Stimulated activated CD4-positive, alpha-beta T cell treated with anti-CD3 and anti-CD28 coated beads, Interleukin-4, amount 100 ng/mL, for 48 hours (primary cell): ENCODE measurements around the gene IVD.

Experiments
- DNase-seq, 2 donors: peaks; one replicate each; pipeline ENCODE4 v3.0.0-alpha.2; 2020; ENCODE audit warnings: low read depth in 2 of 2

IVD gene

GRCh38 chr15:40405501-40406381 is at the start of gene IVD:
Gene IVD, plus strand, starts transcription at chr15:40405795. Its CDS starts 33 bp downstream, at chr15:40405828.
- DNase-seq = peak; percentile 84 to 91

GRCh38 chr15:40355976-40356585 is 49.5 kb upstream of the IVD start:
- no peak for DNase-seq

GRCh38 chr15:40357246-40357645 is 48.3 kb upstream of the IVD start:
- no peak for DNase-seq

- peak; percentile 88 to 89 for DNase-seq
Observed at GRCh38 chr15:40357723-40358470, 47.7 kb upstream of the IVD start, which contains the start of gene DISP2. Gene DISP2, plus strand, starts transcription at chr15:40358219. Its CDS starts 103 bp downstream, at chr15:40358322.

- no peak for DNase-seq
Observed at GRCh38 chr15:40358471-40359353, 46.9 kb upstream of the IVD start.

- no peak for DNase-seq
Observed at GRCh38 chr15:40360015-40360414, 45.6 kb upstream of the IVD start.

GRCh38 chr15:40361640-40362039 is 44.0 kb upstream of the IVD start:
- no peak for DNase-seq

- DNase-seq = no peak
Observed at GRCh38 chr15:40363611-40364010, 42.0 kb upstream of the IVD start.

GRCh38 chr15:40364251-40364650 is 41.3 kb upstream of the IVD start:
- no peak for DNase-seq

- DNase-seq = no peak
Observed at GRCh38 chr15:40365016-40365415, 40.6 kb upstream of the IVD start.

- no peak for DNase-seq
Observed at GRCh38 chr15:40365624-40366456, 39.8 kb upstream of the IVD start.

GRCh38 chr15:40366457-40367370 is 38.9 kb upstream of the IVD start:
- no peak for DNase-seq

GRCh38 chr15:40367371-40367685 is 38.3 kb upstream of the IVD start:
- no peak for DNase-seq

GRCh38 chr15:40367686-40368611 is 37.6 kb upstream of the IVD start:
- peak; percentile 73 to 78 for DNase-seq

GRCh38 chr15:40368719-40369473 is 36.7 kb upstream of the IVD start:
- no peak for DNase-seq

GRCh38 chr15:40369474-40369869 is 36.1 kb upstream of the IVD start:
- DNase-seq = no peak

GRCh38 chr15:40369971-40370370 is 35.6 kb upstream of the IVD start:
- DNase-seq = no peak

GRCh38 chr15:40372981-40373380 is 32.6 kb upstream of the IVD start:
- DNase-seq = no peak
